Subcutaneous adipose tissue (tissue), 4 donors: ENCODE measurements around the gene RMRP. TPM values are rescaled to one million over a fixed set of nuclear protein-coding genes. Genes with fewer than 3 reads are reported as not detected.

Source experiments
- CTCF ChIP-seq: fragments of 450-650 bp; IDR thresholded peaks from one replicate; pipeline ENCODE4 v1.5.1; 2016; ENCODE audit warnings: low read depth, mild to moderate bottlenecking, control low read depth, antibody characterized with exemption, moderate library complexity
- small RNA-seq: library from RNA; depleted of rRNA; stranded (forward); fragments of <200 nt; gene quantifications from one replicate; pipeline ENCODE3, GENCODE V24; 2016
- total RNA-seq, 4 donors: library from RNA; depleted of rRNA; stranded (reverse); fragments of >200 nt; gene quantifications; one replicate each; pipeline ENCODE4 v1.1.0, GENCODE V29; 2016

RMRP gene
- total RNA-seq, 4 donors from 2014 or later, result 5,303 to 20,573 (median 11,936) TPM

- no peak for TF ChIP-seq CTCF
These were observed 45.0 kb downstream of the RMRP start for GRCh38 chr9:35612843-35613242.

GRCh38 chr9:35611230-35611797 lies 46.5 kb downstream of the RMRP start:
- no peak for TF ChIP-seq CTCF

GRCh38 chr9:35609820-35610163 lies 48.0 kb downstream of the RMRP start:
- TF ChIP-seq CTCF, result no peak

GRCh38 chr9:35609001-35609819 lies 48.6 kb downstream of the RMRP start:
- TF ChIP-seq CTCF, result no peak

- TF ChIP-seq CTCF, result no peak
These were observed 49.6 kb downstream of the RMRP start for GRCh38 chr9:35608221-35608620.

Small RNA genes lying within 50 kb of the gene (small RNA-seq; reads per million reads assigned to genes)
- gene MIR4667, result not detected
- gene RMRP, result not detected
- not detected for gene RN7SL22P

Other genes with a start within 250 kb of the RMRP start
- 10 to 100 TPM; 11.6 to 24.7 (median 13.3) TPM for gene RUSC2, start 167.9 kb downstream of the RMRP start, total RNA-seq
- gene TESK1, start 52.8 kb downstream of the RMRP start, total RNA-seq, result 100 to 1,000 TPM in 1 of 4 donors, 10 to 100 TPM in 3; 32.3 to 132 (median 41.0) TPM
- 10 to 100 TPM in 1 of 4 donors, 1 to 10 TPM in 3; 1.1 to 37.6 (median 3.9) TPM for gene CD72, start 39.6 kb downstream of the RMRP start, total RNA-seq
- 1 to 10 TPM in 3 of 4 donors, under 1 TPM in 1; 0.82 to 6.6 (median 4.2) TPM for gene SIT1, start 7.1 kb downstream of the RMRP start, total RNA-seq
- gene CCDC107, start 273 bp upstream of the RMRP start, total RNA-seq, result 100 to 1,000 TPM in 2 of 4 donors, 10 to 100 TPM in 2; 60.7 to 119 (median 97.2) TPM
- 1 to 10 TPM in 1 of 4 donors, under 1 TPM in 1, not detected in 2; 0.88 to 2.2 TPM for gene ARHGEF39, start 7.2 kb upstream of the RMRP start, total RNA-seq
- not detected for gene CA9, start 15.9 kb upstream of the RMRP start, total RNA-seq
- gene TPM2, start 31.9 kb upstream of the RMRP start, total RNA-seq, result 100 to 1,000 TPM in 2 of 4 donors, 10 to 100 TPM in 2; 86.2 to 269 (median 115) TPM
- gene TLN1, start 74.2 kb upstream of the RMRP start, total RNA-seq, result 100 to 1,000 TPM; 247 to 590 (median 461) TPM
- 10 to 100 TPM; 33.6 to 45.4 (median 38.6) TPM for gene CREB3, start 74.6 kb upstream of the RMRP start, total RNA-seq
- 100 to 1,000 TPM in 1 of 4 donors, 10 to 100 TPM in 3; 33.7 to 107 (median 41.6) TPM for gene GBA2, start 91.2 kb upstream of the RMRP start, total RNA-seq
- 10 to 100 TPM; 11.6 to 21.7 (median 13.8) TPM for gene RGP1, start 91.3 kb upstream of the RMRP start, total RNA-seq
- not detected for gene MSMP, start 96.3 kb upstream of the RMRP start, total RNA-seq
- 10 to 100 TPM; 15.8 to 36.1 (median 24.3) TPM for gene NPR2, start 133.6 kb upstream of the RMRP start, total RNA-seq
- gene SPAG8, start 154.2 kb upstream of the RMRP start, total RNA-seq, result 1 to 10 TPM in 2 of 4 donors, under 1 TPM in 2; 0.33 to 1.8 (median 1.0) TPM
- gene HINT2, start 157.0 kb upstream of the RMRP start, total RNA-seq, result 10 to 100 TPM; 27.7 to 98.1 (median 40.4) TPM
- not detected for gene FAM221B, start 170.7 kb upstream of the RMRP start, total RNA-seq
- gene TMEM8B, start 171.2 kb upstream of the RMRP start, total RNA-seq, result 10 to 100 TPM in 1 of 4 donors, 1 to 10 TPM in 3; 4.1 to 10.4 (median 5.4) TPM
- not detected for gene OR13J1, start 212.4 kb upstream of the RMRP start, total RNA-seq
- 10 to 100 TPM in 3 of 4 donors, 1 to 10 TPM in 1; 9.5 to 24.4 (median 16.6) TPM for gene HRCT1, start 248.2 kb upstream of the RMRP start, total RNA-seq